Common myeloid progenitor, CD34-positive (primary cell): ENCODE data around the gene ABHD12.

Experiments
- CTCF ChIA-PET: fragments of 350-600 bp; sonication (Branson Sonifier 250); formaldehyde crosslinking; loops from one replicate; lab custom pipeline; 2021; ENCODE audit warnings: antibody characterized with exemption; lab: Charles Lee
- POLR2A ChIA-PET: fragments of 350-600 bp; sonication (Branson Sonifier 250); formaldehyde crosslinking; loops from one replicate; lab custom pipeline; 2021; ENCODE audit warnings: antibody characterized with exemption; lab: Charles Lee
- DNase-seq, 3 donors: peaks; one replicate each; pipeline versions ENCODE4 v3.0.0 to v3.0.0-alpha.2; 2013
- H3K27ac ChIP-seq, 2 experiments: 1 replicate in 1 of 2; 2 replicates in 1 of 2; pipeline ENCODE4 v1.7.0; 2013; ENCODE audit warnings: inconsistent platforms in 2 of 2, low read length in 2 of 2, mild to moderate bottlenecking in 2 of 2, low read depth in 1 of 2, moderate library complexity in 1 of 2; ENCODE audit not compliant: severe bottlenecking in 2 of 2, insufficient read depth in 1 of 2, poor library complexity in 1 of 2
- H3K27me3 ChIP-seq, 5 experiments: replicated peaks in 2 of 5; 1 replicate in 3 of 5; 2 replicates in 2 of 5; pipeline versions ENCODE4 v1.6.1 to v1.7.0; 2013; ENCODE audit warnings: low read length in 4 of 5, mild to moderate bottlenecking in 2 of 5, moderate library complexity in 2 of 5, inconsistent platforms in 1 of 5; ENCODE audit not compliant: insufficient read depth in 5 of 5, control insufficient read depth in 4 of 5
- H3K36me3 ChIP-seq, 4 experiments: 1 replicate in 2 of 4; 2 replicates in 2 of 4; pipeline versions ENCODE4 v1.6.1 to v1.7.0; 2013; ENCODE audit warnings: low read length in 3 of 4, control low read depth in 1 of 4, mild to moderate bottlenecking in 1 of 4; ENCODE audit not compliant: control insufficient read depth in 4 of 4, insufficient read depth in 4 of 4
- H3K4me1 ChIP-seq, 4 experiments: 1 replicate in 3 of 4; 2 replicates in 1 of 4; pipeline versions ENCODE4 v1.6.1 to v1.7.1; 2013; ENCODE audit warnings: low read length in 3 of 4, mild to moderate bottlenecking in 3 of 4, control low read depth in 1 of 4, inconsistent platforms in 1 of 4, moderate library complexity in 1 of 4; ENCODE audit not compliant: control insufficient read depth in 4 of 4, insufficient read depth in 4 of 4; ENCODE audit errors: control extremely low read depth in 1 of 4
- H3K4me3 ChIP-seq, 7 experiments: 1 replicate in 4 of 7; 2 replicates in 3 of 7; pipeline versions ENCODE4 v1.5.1 to v1.7.0; 2013; ENCODE audit warnings: mild to moderate bottlenecking in 7 of 7, low read length in 6 of 7, moderate library complexity in 6 of 7, inconsistent platforms in 2 of 7, low read depth in 2 of 7, control low read depth in 1 of 7; ENCODE audit not compliant: insufficient read depth in 4 of 7, control insufficient read depth in 1 of 7; ENCODE audit errors: extremely low read depth in 1 of 7
- H3K9me3 ChIP-seq, 5 experiments: 1 replicate in 4 of 5; 2 replicates in 1 of 5; pipeline versions ENCODE4 v1.6.1 to v1.7.1; 2013; ENCODE audit warnings: low read length in 4 of 5, mild to moderate bottlenecking in 2 of 5, inconsistent platforms in 1 of 5, low read depth in 1 of 5, moderate library complexity in 1 of 5; ENCODE audit not compliant: control insufficient read depth in 4 of 5, insufficient read depth in 2 of 5; ENCODE audit errors: control extremely low read depth in 1 of 5
- WGBS: methylation state at CpG from one replicate; pipeline ENCODE4 v1.1.5; 2013; ENCODE audit not compliant: insufficient coverage; 5-methylcytosine and 5-hydroxymethylcytosine counted together

The ABHD12 gene

DNA sequence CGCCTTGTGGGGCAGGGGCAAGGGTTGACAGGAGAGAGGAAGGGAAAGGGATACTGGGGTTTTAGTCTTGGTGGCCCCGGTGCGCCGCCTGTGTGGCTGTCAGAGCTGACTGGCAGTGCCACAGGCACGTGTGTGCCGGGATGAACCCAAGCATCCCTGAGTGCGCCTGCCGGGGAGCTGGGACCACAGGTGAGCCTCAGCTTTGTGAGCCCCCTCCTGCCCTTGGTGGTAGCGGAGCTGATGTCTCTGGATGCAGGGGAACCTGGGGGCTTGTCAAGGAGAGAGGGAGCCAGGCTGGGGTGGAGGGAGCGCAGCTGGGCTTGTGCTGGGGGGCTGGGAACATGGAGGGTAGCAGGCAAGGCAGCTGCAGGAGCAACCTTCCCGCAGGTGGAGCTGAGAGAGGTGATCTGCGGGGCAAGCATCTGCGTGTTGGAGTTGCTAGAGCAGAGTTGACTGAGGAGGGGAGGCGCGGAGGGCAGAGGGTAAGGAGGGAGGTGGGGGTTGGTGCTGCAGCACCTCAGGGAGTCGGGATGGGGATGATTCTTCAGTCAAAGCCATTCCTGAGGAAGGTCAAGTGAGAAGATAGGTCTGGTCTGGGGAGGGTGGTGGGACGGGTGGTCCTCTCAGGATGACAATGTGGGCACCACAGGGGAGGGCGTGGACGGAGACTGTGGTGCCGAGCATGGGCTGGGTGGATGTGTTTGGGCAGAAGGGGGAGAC is 114.7 kb downstream of the ABHD12 start:
- Histone ChIP-seq H3K27me3 (no peaks in the 10 kb centered on the region), H3K27ac (no peak overlapping the region), H3K9me3 (no peaks in the 10 kb centered on the region), H3K4me3 (no peak overlapping the region), H3K36me3 (peaks cover 18 to 89% (median 64%) of the 10 kb centered on the region in 4 experiments), H3K4me1 (no peaks in the 10 kb centered on the region)
- CTCF ChIA-PET = interaction anchor here (1.7 to 3.3 kb wide), 2 partner anchors 19 kb away, joined by 3 to 16 read pairs; no protein-coding TSS in a partner anchor
- DNase-seq = no peak
- POLR2A ChIA-PET = no interaction called here
- 98% methylated on average over 17 of the region's 20 CpGs for WGBS

DNA sequence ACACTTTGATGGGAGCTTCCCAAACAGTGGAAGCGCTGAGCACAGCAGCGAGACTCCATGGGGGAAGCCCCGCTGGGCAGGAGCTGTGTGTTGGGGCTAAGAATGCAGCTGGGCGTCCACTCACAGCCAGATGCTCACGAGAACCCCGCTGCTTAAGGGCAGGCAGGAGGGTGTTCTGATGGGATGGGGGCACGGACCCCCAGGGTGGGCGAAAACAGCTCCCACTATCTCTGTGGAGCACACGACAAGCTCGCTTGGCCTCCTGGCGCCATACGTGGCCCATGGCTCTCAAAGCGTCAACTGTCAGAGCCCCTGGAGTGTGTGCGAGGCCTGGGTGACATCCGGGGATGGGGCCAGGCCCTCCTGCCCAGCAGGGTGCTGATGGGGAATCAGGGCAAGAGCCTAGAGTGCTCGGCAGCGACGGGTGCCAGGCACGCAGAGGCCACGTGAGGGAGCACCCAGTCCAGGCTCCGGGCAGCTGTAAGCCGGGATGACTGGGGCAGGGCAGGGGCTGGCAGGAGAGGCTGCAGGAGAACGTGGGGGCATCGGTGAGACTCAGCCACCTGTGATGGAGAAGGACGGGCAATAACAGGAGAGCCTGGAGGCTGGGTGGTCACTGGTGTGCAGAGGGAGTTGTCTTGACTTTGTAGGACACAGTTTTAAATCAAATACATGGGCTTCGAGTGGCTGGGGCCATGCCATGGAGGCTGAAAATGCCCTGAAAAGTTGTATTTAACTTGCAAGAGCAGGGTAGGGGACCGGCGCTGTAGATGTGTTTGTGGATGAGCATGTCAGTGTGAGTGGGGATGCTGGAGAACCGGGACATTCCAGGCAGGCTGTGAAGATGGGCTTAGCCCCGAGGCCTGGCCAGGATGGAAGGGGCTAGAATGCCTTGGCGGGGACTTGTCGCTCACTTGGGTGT is 115.5 kb downstream of the ABHD12 start:
- Histone ChIP-seq H3K36me3 (peaks cover 18 to 86% (median 58%) of the 10 kb centered on the region in 4 experiments), H3K9me3 (no peaks in the 10 kb centered on the region), H3K4me3 (no peak overlapping the region), H3K27ac (no peak overlapping the region), H3K27me3 (no peaks in the 10 kb centered on the region), H3K4me1 (no peaks in the 10 kb centered on the region)
- ChIA-PET CTCF (interaction anchor here (3.3 kb wide), 1 partner anchor 20 kb away, joined by 16 read pairs; no protein-coding TSS in a partner anchor), POLR2A (no interaction called here)
- 98% methylated on average over 29 of the region's 32 CpGs for WGBS
- DNase-seq = no peak

DNA sequence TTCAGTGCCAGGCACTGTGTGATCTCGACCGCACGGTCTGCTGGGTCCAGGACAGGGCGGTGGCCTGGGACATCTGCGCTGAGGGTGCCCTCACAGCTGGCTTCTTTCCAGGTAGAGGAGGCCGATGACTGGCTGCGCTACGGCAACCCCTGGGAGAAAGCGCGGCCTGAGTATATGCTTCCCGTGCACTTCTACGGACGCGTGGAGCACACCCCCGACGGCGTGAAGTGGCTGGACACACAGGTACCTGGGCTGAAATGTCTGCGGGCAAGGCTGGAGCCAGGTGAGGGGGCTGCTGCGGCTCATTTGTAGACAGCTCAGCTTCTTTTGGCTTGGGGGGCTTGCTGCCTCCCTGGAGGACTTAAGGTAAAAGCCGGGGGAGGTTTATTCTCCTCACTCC is 116.2 kb downstream of the ABHD12 start:
- ChIA-PET CTCF (interaction anchor here (3.3 kb wide), 1 partner anchor 20 kb away, joined by 16 read pairs; no protein-coding TSS in a partner anchor), POLR2A (no interaction called here)
- no peak for DNase-seq
- H3K4me1 ChIP-seq = no peaks in the 10 kb centered on the region
- no peaks in the 10 kb centered on the region for H3K27me3 ChIP-seq
- H3K4me3 ChIP-seq = no peak overlapping the region
- H3K36me3 ChIP-seq = peaks cover 15 to 83% (median 56%) of the 10 kb centered on the region in 4 experiments
- H3K27ac ChIP-seq = no peak overlapping the region
- WGBS = 97% methylated on average over 19 of the region's 20 CpGs
- no peaks in the 10 kb centered on the region for H3K9me3 ChIP-seq

DNA sequence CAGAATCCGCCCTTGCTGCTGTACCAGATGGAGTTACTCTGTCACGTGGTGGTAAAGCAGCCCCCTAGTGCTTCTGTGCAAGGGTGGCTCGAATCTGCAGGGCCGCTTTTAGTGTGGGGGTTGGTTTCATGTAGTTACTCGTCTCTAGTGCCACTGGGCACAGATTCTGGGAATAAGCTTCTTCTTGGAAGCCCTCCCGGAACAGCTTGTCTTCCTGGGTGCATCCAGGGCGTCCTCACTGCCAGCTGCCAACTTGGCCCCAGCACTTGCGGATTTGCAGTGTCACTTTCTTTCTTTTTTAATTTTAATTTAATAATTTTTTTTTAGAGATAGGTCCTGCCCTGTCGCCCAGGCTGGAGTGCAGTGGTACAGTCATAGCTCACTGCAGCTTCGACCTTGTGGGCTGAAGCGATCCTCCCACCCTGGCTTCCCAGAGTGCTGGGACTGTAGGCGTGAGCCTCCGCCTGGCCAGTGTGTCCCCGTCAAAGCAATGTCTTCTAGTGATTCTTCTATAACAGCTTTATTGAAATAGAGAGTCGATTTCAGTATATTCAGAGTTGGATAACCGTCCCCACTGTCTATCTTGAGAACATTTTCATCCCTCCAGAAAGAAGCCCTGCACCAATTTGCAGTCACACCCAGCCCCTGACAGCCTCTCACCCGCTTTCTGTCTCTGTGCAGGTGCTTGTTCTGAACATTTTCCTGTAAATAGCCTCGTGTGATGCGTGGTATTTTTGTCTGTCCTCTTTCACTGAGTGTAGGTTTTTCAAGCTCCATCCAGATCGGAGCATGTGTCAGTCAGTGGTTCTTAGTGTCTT is 116.9 kb downstream of the ABHD12 start:
- Histone ChIP-seq H3K4me3 (no peak overlapping the region), H3K27me3 (no peaks in the 10 kb centered on the region), H3K4me1 (no peaks in the 10 kb centered on the region), H3K27ac (no peak overlapping the region), H3K36me3 (peaks cover 11 to 86% (median 56%) of the 10 kb centered on the region in 4 experiments), H3K9me3 (no peaks in the 10 kb centered on the region)
- DNase-seq = no peak
- CTCF ChIA-PET = interaction anchor here (3.3 kb wide), 1 partner anchor 21 kb away, joined by 16 read pairs; no protein-coding TSS in a partner anchor
- WGBS = 97% methylated on average over 16 of the region's 20 CpGs
- POLR2A ChIA-PET = no interaction called here

DNA sequence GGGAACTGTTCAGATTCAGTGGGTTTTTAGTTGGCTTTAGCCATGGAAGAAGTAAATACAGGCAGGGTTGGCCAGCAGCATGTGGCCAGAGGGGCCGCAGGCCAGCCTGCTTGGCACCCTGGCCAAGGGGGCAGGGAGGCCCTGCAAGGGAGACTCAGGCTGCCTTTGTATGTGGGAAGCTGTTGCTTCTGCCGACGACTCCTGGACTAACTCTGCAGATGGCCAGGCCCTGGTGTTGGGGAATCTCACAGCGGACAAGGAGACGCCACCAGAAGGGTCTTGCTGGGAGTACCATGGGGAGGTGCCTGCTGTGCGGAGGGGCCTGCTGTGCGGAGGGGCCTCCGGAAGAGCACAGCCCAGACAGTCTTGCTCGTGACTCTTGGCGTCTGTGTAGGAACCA is 117.6 kb downstream of the ABHD12 start:
- CTCF ChIA-PET = interaction anchor here (1.4 to 3.3 kb wide), 2 partner anchors 22 to 26 kb away, joined by 3 to 16 read pairs; no protein-coding TSS in a partner anchor
- Histone ChIP-seq H3K4me1 (no peaks in the 10 kb centered on the region), H3K36me3 (peaks cover 11 to 79% (median 51%) of the 10 kb centered on the region in 4 experiments), H3K27me3 (no peaks in the 10 kb centered on the region), H3K27ac (no peak overlapping the region), H3K9me3 (no peaks in the 10 kb centered on the region), H3K4me3 (no peak overlapping the region)
- WGBS = 98% methylated on average over 10 of the region's 10 CpGs
- POLR2A ChIA-PET = no interaction called here
- DNase-seq = no peak

DNA sequence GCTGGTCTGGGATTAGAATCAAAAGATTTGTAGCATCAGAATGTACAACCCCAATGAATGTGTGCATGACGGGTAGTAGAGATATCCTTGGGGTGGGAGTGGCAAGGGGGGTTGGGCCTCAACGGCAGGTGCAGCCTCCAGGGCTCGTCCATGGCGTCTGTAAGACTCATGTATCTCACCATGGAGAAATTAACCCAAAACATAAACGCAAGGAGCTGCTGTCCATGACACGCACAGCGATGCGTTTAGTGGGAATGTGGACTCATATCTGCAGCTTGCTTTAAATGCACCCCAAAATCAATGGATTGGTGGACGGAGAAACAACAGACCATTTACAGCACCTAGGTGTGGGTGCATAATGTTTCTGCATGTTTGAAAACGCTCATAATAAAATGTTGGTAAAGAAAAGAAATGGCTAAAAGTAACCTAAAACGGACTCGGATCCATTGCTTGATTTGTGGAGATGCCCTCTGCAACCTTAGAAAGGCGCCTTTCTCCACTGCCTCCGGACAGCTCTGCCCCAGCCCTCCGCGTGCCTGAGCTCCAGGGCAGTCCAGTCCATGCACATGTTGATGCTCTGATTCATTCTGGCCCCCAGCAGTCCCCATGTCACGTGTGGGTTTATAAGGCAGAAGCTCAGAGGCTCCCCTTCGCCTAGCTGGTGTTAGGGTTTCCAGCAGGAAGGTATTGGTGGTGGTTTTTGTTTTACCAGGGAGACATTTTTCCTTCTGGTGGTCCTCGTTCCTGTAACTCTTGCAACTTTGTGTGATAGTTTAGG is 118.2 kb downstream of the ABHD12 start:
- no peak for DNase-seq
- H3K36me3 ChIP-seq = peaks cover 9 to 73% (median 44%) of the 10 kb centered on the region in 4 experiments
- WGBS = 100% methylated on average over 11 of the region's 19 CpGs

More for the DNA sequence above, 118.2 kb downstream of the ABHD12 start:
- CTCF ChIA-PET = interaction anchor here (1.2 to 3.3 kb wide), 3 partner anchors 22 to 30 kb away, joined by 3 to 16 read pairs (median 3); no protein-coding TSS in a partner anchor
- Histone ChIP-seq H3K4me1 (no peaks in the 10 kb centered on the region), H3K9me3 (no peaks in the 10 kb centered on the region), H3K27ac (no peak overlapping the region), H3K27me3 (no peaks in the 10 kb centered on the region), H3K4me3 (no peak overlapping the region)
- POLR2A ChIA-PET = interaction anchor here (0.6 kb wide), 1 partner anchor 69 kb away, joined by 6 read pairs; no protein-coding TSS in a partner anchor
